Right forelimb (tissue), 1 donor: ENCODE measurements around the gene ADARB2.

Experiments
- DNase-seq: peaks from one replicate; pipeline ENCODE4 v3.0.0-alpha.2; 2018

The ADARB2 gene

DNA sequence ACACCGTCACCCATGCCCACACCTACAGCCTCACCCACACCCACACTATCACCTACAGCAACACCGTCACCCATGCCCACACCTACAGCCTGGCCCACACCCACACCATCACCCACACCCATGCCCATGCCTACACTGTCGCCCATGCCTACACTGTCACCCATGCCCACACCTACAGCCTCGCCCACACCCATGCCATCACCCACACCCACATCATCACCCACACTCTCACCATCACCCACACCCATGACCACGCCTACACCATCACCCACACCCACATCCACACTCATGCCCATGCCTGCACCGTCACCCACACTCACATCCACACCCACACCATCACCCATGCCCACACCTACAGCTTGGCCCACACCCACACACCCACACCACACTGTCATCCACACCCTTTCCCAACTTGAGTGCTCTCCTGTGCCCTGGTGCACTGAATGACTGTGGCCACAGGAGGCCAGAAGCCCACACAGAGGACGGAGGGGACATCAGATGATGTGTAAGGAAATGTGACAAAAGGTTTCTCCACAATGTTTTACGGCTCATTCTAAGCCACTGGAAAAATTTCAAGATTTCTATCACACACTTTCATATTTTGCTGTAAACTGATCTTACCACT lies 527.9 kb downstream of the ADARB2 start:
- DNase-seq: no peak

DNA sequence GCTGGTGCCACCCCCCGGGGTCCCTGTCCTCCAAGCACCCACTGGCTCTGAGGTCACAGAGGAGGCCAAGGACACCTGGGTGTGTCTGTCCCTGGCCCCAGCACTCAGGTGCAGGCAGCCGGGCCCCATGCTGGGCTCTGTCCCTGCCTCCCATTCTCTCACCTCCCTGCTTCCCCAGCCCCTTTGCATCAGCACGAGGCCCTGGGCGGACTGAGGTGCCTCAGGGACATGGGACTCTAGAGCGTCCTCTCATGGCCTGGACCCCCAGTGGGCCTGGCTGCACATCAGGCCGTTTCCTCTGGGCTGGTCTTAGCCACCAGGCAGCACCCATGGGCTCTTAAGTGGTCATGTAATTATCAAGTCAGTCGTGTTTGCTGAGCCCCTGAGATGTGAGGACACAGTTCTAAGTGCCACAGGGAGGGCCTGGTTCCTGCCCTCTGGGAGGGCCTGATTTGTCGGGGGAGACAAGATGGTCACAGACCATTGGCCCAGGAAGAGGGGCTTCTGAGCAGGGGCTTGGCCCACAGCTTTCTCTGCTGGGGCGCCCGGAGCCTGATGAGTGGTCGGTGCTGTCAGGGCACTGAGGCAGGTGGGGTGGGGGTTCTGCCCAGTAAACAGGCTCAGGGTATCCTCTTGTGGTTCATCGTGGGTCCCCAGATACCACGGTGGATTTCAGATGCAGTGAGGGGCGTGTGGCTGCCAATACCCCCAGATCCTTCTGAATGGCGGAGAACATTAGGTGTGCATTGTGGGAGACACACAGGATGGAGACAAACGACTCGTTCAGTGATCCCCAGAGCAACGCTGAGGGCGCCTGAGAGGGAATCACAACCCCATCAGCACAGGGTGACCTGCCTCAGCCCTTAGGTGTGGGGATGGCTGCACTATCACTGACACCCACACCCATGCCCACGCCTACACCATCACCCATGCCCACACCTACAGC lies 528.7 kb downstream of the ADARB2 start:
- DNase-seq: no peak

DNA sequence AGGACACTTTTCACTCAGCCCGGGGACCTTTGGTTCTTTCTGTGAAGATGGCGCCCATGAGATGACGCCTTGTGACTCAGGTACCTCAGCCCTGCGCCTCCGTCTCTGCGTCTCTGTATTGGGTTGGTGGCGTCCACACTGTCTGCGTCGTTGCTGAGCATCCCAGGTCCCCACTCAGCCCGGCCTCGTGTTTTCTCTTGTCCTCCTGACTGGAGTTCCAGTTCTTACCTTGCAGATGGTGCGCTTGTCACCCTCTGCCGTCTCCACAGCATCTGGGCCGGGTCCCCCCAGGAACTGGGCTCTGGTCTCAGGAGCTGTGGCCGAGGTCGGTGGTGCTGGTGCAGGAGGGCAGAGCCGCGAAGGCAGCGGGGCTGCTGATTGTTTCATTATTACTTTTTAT lies 530.7 kb downstream of the ADARB2 start:
- DNase-seq: no peak

DNA sequence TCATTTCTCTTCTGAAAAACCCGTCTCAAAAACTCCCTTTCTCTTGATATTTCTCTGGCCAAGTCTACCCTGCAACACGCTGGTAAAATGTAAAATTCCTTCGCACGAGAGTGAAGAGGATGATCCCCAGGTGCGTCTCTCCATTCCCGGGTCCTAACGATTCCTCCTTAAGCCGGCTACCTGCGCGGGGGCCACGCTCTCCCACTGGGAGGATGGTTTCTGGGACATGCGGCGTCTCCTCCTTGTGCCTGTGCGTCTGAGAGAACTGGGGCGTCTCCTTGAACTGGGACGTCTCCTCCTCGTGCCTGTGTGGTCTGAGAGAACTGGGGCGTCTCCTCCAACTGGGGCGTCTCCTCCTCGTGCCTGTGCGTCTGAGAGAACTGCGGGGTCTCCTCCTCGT lies 531.2 kb downstream of the ADARB2 start:
- DNase-seq: peak; percentile 27

DNA sequence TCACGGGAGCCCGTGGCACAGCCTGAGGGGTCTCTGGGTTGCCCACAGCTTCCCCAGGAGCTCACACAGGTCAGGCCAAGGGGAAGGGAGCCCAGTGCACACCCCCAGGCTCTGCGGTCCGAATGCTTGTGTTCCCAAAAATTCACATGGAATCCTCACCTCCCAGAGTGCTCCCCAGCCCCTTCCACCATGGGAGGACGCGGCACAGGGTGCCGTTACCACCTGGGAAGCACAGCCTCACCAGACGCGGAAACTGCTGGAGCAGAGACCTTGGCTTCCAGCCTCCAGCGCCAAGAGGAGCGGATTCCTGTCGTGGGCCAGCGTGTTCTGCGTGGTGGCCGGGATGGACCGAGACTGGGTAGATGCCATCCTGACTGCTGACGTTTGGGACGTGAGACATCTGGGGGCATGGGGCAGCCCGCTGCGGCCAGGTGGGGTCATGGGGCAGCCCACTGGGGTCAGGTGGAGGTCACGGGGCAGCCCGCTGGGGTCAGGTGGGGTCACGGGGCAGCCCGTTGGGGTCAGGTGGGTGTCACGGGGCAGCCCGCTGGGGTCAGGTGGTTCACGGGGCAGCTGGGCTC lies 531.8 kb downstream of the ADARB2 start:
- no peak for DNase-seq

DNA sequence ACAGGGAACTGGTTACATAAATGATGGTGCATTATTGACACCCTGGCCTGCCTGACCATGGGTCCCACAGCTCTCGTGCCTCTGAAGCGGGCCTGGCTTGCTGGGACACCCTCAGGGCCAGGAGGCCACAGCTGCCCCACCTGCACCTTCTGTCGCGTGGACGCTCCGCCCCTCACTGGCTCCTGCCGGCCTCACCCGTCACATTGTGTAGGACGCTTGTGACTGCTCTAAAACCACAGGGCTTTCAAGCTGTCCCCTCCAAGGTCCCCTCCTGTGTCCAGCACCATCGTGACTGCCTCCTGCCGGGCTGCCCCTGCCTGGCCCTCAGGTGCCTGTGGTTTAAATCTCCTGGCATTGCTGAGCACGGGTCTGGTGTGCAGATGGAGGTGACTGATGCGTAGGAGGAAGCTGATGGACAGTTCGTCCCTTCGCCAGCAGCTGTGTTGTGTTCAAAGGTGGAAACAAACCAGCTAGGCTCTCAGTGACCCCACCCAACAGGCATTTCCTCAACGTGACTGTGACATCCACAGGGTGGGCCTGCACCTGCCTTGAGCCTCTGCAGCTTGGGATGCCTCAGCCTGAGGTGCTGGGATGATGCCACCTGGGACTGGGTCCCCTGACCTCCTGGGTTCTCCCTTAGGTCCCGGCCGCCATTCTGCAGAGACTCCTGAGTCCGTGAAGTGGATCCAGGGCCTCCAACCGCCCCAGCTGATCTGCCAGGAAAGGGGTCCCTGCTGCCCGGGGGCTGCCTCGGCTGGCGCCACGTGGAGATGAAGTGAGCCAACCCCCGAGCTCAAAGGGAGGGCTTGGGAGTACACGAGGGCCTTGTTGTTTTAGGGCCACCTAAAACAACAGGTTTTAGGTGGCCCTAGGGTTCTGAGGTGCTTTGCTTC lies 532.6 kb downstream of the ADARB2 start:
- DNase-seq: peak; percentile 38

DNA sequence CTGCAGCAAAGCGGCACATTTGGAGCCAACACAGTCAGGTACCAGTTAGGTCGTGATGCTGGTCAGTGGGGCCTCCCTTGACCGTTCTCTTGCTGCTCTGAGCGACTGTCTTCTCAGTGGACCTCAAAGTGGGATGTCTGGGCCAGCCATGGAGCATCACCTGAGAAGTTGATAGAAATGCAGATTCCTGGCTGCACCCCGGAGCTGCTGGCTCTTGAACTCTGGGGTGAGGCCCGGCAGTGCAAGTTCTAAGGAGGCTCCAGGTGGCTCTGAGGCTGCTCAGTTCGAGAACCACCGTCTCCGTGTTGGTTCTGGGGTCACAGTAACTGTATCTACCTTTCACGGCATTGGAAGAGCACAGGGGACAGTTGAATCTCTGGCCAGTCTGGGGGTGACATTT lies 533.6 kb downstream of the ADARB2 start:
- DNase-seq: peak; percentile 30

DNA sequence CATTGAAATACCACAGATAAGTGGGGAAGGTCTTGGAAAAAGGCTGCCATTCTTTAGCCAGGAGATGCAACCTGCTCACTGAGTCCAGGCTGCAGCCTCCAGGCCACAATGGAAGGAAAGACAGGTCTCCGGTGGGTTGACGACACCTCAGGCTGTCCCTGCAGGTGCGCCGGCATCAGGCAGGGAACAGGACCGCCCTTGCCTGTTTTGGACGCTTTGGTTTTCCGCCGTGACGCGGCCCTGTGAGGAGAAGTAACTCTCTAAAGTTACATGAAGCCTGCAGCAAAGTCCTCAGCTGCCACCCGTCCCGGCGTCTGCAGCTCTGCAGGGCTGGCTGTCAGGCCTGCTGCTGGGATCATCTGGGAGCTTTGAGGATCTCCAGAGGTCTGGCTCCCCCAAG lies 534.1 kb downstream of the ADARB2 start:
- DNase-seq: peak; percentile 18

DNA sequence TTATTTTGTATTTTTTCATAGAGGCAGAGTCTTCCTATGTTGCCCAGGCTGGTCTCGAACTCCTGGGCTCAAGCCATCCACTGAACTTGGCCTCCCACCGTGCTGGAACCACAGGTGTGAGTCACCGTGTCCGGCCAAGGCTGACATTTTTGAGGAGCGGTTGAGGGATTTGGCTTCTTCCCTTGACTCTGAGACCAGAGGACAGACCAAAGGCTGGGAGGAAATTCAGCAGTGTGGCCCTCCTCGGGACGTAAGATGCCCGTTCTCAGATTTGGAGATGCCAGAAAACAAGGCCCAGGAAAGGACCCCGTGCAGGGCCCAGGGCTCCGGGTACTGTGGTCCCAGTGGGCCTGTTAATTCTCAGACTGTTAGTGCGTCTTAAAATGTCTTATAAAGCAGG lies 535.0 kb downstream of the ADARB2 start:
- DNase-seq: peak; percentile 7

DNA sequence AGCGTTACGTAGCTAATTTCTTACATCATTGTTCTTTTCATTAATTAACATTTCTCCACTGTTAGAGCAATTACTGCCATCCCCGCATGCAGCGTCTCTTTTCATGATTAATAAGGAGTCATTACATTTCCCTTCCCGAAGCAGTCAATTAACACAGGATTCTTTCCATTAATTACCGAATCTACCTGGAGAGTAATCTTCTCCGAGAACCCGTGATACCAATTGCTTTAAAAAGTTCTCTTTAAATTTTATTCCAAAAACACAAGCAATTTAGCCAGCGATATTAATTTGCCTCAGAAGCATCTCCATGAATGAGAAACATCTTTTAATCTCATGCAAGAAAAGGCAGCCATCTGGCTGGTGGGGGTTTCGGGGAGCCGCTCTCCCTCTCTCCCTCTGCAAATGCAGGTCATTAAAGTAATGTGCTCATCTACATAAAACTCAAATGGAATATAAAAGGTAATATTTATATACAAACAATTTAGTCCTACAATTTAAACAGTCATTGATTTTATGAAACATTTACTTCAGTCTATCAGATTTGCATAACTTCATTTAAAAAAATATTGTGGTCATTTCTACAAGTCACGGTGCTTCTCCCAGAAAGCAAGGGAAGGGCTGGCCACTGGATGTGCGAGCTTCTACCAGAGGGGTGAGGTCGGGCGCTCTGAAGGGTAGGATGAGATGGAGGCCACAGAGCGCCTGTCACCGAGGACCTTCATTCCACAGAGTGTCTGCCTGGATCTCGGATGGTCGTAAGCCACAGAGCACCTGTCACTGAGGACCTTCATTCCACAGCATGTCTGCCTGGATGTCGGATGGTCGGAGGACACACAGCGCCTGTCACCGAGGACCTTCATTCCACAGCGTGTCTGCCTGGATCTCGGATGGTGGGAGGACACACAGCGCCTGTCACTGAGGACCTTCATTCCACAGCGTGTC lies 536.2 kb downstream of the ADARB2 start:
- DNase-seq: peak; percentile 11

DNA sequence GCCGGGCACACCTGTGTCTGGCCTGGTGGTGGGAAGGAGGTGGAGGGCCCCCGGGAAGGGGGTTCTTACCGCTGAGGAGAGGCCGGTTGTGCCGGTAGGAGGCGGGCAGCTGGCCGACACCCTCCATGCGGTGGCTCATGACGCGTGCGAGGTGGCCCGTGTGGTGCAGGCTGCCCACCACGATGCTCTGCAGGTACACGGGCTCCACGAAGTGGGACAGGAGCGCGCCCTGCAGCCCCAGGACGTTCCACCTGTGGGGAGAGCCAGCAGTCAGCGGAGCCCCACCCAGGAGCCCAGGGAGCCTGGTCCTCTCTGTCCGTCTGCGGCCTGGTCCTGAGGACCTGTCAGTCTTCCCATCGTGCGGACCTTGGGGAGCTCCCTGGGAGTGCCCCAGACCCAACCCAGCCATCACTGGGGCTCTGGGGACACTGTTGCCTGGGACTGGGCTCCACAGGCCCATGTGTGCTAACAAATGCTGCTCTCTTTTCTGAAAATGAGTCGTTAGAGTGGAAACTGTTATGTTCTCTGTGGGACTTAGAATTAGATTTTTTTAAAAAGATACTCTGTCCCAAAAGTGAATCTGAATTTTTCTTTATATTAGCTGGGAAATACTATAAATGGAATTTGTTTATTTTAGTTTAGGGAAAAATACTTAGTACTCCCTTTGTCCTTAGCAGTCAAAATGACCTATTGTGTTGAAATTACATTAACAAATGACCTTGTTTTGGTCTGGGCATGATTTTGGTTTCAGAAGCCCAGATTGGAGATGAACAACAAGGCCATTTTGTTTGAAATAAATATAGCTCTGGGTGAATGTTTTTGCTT lies 537.2 kb downstream of the ADARB2 start:
- no peak for DNase-seq

DNA sequence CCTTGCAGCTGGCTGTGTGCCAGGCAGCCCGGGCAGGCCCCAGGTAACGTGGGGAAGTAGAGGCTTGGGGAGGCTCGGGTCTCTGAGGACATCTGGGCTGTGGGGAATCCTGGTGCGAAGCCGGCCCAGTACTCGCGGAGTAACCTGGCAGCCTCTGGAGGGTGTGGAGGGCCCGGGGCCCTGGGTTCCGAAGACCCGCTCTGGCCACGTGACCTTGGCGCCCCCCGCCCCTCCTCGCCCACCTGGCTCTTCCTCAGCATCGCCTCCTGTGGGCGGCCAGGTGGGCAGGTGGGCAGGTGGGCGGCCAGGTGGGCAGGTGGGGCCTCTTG lies 538.0 kb downstream of the ADARB2 start:
- no peak for DNase-seq

DNA sequence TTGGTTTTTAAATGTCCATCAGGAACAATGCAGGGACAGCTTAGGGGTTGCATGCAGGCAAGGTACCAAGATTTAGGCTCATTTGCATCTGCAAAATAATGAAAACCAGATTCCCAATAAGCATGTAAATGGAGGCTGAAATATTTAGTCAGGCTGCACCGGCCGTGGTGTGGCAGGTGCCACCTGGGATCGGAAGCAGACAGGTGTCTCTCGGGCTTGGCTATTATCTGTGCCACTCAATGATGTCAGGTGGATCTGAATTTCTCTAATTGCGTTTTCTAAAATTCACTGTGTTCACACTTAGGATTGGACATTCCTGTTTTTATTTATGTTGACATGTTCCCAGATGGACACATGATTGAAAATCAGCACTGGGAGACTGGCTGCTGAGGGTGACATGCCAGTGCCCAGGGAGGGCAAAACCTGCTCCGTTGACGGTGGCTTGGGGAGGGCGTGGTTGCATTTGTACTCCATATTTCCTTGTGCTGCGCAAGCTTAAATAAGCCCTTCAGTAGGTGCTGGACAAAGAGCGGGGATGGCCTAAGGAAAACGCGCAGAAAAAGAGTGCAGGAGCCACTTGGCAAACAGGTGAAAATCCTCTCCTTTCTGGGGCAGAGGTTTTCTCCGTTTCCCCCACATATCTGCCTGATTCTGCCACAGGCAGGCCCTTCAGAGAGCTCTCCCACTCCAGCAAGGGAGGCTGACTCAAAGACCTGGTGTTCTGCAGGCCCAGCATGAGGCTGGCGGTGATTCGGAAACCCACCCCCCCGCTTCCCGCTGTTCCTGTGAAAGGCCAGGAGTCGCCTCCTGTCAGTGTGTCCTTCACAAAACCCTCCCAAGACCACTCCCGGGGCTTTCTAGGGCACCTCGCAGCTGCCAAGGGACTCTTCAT lies 538.6 kb downstream of the ADARB2 start:
- DNase-seq: no peak

DNA sequence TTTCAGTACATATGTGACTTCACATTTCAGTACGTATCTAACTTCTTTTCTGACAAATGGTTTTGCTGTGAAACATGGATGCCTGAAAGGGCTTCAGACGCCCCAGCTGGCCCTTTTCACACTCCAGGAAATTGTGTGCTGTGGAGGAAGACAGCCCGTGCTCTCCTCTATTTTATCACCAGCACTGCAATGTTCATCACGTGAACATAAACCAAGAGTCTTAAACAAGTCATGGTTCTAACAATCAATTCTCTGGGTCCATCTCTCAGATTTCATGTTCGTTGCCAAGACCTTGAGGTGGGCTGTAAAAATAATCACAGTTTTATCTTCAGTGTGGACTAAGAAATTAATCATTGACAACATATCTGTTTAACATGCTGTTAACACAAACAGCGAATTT lies 539.9 kb downstream of the ADARB2 start:
- DNase-seq: no peak

DNA sequence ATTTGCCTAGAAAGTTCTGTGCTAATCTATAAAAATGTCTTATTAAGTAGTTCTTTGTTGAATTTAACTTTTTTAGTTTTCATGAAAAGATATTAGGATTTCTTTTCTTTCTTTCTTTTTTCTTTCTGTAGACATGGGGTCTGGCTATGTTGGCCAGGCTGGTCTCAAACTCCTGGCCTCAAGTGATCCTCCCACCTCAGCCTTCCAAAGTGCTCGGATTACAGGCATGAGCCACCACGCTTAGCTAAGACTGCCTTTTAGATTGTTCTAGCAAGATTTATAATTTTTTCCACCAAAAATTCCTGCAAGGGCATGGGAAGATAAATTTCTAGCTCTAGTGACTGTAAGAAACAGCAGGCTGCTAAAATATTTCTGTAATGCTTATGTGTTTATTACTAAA lies 540.7 kb downstream of the ADARB2 start:
- no peak for DNase-seq

DNA sequence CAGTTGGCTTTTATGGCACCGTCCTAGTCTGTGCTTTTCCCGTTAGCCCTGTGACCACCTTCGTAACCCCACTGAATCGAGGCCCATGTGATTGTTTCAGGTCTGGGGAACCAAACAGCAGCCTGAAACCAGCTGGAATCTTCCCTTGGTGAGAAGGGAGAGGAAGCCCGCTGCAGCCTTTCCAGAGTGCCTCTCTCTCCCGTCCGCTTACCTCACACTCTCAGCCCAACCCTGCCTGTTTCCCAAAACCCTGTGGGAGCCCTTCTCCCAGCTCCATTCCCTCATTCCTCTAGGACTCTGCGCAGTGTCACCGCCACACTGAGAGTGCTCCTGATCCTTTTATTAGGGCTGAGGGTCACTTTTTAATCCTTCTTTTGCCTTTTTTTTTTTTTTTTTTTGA lies 541.5 kb downstream of the ADARB2 start:
- no peak for DNase-seq

DNA sequence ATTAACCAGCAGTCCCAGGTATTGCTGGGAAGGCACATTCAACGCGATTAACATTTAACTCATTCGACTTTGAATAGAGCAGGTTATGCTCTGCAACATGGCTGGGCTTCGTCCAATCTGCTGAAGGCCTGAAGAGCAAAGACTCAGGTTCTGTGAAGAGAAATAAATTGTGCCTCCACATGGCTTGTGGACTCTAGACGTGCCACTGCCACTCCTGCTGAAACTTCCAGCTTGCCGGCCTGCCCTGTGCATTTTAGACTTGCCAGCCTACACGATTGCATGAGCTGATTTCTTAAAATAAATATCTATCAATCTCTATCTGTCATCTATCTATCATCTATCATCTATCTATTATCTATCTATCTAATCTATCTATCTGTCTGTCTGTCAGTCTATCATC lies 543.2 kb downstream of the ADARB2 start:
- no peak for DNase-seq

DNA sequence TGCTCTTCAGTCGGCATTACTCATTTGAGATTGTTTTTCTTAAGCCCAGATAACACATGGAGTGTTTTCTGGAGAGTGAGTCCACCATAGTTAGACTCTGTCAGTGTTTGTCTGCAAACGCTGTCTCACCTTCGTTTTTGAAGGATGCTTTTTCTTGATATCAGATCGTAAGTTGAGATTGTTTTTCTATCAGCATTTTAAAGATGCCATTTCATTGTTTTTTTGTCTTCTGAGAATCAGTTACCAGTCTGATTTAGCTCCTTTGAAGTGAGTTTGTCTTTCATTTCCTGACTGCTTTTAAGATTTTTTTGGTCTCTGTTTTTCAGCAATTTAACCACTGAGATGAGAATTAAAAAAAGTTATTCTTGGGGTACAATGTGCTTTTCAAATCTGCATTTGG lies 543.8 kb downstream of the ADARB2 start:
- no peak for DNase-seq

DNA sequence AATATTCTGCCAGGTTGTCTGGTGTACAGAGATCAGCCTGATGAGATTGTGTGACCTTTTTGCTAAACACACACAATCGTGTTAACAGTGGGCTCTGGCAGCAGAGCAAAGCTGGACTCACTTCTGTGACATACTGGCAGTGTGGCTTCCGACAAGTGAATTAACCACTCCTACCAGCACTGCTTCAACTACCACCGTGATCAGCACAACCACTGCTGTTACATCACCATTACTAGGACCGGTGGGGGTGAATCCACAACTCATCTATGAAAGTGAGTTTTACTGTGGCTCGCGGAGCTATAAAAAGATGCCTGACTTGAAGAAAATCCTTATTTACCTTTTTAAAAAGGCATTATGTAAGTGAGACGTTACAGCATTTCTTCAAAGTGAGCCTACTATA lies 545.6 kb downstream of the ADARB2 start:
- DNase-seq: peak; percentile 22
